Mammary epithelial cell (primary cell): ENCODE data around the gene LIMCH1.

ENCODE experiments used
- EZH2 ChIP-seq: IDR thresholded peaks from 2 replicates; pipeline ENCODE4 v1.6.1; 2012; ENCODE audit warnings: low read length, inconsistent platforms, borderline replicate concordance
- TF ChIP-seq, protein P1 (sequence below), 2 donors: IDR thresholded peaks in 1 of 2; conservative IDR thresholded peaks in 1 of 2; 2 replicates each; pipeline ENCODE4 v1.5.1; 2011 to 2012; ENCODE audit warnings: inconsistent platforms in 2 of 2, low read length in 2 of 2, mild to moderate bottlenecking in 2 of 2, control low read depth in 1 of 2, low read depth in 1 of 2; ENCODE audit not compliant: insufficient read depth in 1 of 2; ENCODE audit errors: extremely low read depth in 1 of 2

DNA sequence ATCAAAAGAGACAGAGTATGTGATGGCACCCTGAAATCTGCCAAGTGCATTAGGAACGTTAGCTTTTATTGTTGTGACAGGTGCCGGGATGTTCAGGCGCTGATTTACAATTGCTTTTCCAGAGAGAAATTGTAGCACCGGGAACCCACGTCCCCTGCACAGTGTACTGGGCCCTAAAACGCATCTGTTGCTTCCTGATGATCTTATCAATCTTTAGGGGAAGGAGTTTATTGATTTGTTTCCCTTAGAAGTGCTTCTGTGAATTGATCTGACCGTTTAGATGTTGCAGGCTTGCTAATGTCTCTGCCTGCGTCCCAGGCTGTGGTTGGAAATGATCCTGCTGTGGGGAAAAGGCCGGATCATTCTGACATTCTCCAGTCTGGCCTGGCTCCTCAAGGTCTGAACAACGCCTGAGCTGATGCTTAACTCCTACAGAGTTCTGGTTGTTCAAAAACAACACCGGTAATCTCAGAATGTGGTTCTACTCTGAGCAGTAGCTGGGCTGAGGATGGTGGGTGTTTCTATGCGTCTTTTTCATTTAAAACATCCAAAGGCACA, 193.7 kb downstream of the LIMCH1 start:
- no peak for TF ChIP-seq EZH2
- TF ChIP-seq, protein P1, sequence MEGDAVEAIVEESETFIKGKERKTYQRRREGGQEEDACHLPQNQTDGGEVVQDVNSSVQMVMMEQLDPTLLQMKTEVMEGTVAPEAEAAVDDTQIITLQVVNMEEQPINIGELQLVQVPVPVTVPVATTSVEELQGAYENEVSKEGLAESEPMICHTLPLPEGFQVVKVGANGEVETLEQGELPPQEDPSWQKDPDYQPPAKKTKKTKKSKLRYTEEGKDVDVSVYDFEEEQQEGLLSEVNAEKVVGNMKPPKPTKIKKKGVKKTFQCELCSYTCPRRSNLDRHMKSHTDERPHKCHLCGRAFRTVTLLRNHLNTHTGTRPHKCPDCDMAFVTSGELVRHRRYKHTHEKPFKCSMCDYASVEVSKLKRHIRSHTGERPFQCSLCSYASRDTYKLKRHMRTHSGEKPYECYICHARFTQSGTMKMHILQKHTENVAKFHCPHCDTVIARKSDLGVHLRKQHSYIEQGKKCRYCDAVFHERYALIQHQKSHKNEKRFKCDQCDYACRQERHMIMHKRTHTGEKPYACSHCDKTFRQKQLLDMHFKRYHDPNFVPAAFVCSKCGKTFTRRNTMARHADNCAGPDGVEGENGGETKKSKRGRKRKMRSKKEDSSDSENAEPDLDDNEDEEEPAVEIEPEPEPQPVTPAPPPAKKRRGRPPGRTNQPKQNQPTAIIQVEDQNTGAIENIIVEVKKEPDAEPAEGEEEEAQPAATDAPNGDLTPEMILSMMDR (conservative IDR thresholded peaks at IDR 0.05 in 1 of 2, IDR thresholded peaks at IDR 0.05 in 1 of 2; ENCODE audit: extremely low read depth in 1 of 2, insufficient read depth in 1 of 2, low read depth in 1 of 2, low read length in 2 of 2) = no peak
